K562 (cell line): ENCODE data around the gene SAMD10. TPM values are rescaled to one million over a fixed set of nuclear protein-coding genes. Genes with fewer than 3 reads are reported as not detected.
A peak's percentile ranks its signal among the peaks of the same experiment; 100 is the strongest.

Experiments
- ATAC-seq: fragments of 200-7000 bp; cut with Tn5 transposase; 3 replicates; pipeline ENCODE4 v1.9.1; 2020; ENCODE audit warnings: moderate library complexity
- BruUV-seq: library from RNA; stranded (reverse); fragments of 400-500 nt; replicated peaks from 2 replicates; lab custom pipeline; 2021; lab: Mats Ljungman, UMichigan
- CTCF ChIA-PET: fragments of 300-600 bp; formaldehyde crosslinking; extraction: SDS; loops from one replicate; lab custom pipeline; 2021; ENCODE audit warnings: low intra/inter-chr PET ratio; lab: Yijun Ruan, JAX
- POLR2A ChIA-PET: fragments of 300-600, 350-650 bp; sonication (Branson Sonifier 250); formaldehyde crosslinking; extraction: SDS; loops from one replicate; lab custom pipeline; 2021; ENCODE audit warnings: antibody characterized with exemption, inconsistent platforms; lab: Yijun Ruan, JAX
- DNase-seq, 4 experiments: peaks; one replicate each; pipeline versions ENCODE4 v3.0.0 to v3.0.0-alpha.2; 2011 to 2018; ENCODE audit warnings: low spot score in 3 of 4, mixed read lengths in 3 of 4; ENCODE audit errors: extremely low read depth in 1 of 4
- FAIRE-seq: peaks from 2 replicates; lab custom pipeline; 2011; peaks lifted over from hg19 to GRCh38; lab: Jason Lieb, UNC
- H2AFZ ChIP-seq: 2 replicates; pipeline ENCODE4 v1.6.0; 2011; ENCODE audit warnings: low read depth, low read length, control low read depth, inconsistent platforms
- H3K27ac ChIP-seq: fragments of 200-600 bp; 3 replicates; pipeline ENCODE4 v1.8.0; 2011; ENCODE audit warnings: low read depth, mild to moderate bottlenecking, control low read depth, inconsistent platforms, low read length, moderate library complexity, mixed read lengths; ENCODE audit errors: extremely low read depth
- H3K27me3 ChIP-seq, 2 experiments: fragments of 300-600 bp in 1 of 2; 2 replicates in 1 of 2; 3 replicates in 1 of 2; pipeline versions ENCODE4 v1.6.0 to v1.8.0; 2011; ENCODE audit warnings: inconsistent platforms in 2 of 2, low read length in 2 of 2, mild to moderate bottlenecking in 1 of 2, mixed read lengths in 1 of 2, moderate library complexity in 1 of 2; ENCODE audit not compliant: control insufficient read depth in 2 of 2, insufficient read depth in 2 of 2
- H3K36me3 ChIP-seq: fragments of 300-600 bp; 3 replicates; pipeline ENCODE4 v1.8.0; 2011; ENCODE audit warnings: mild to moderate bottlenecking, low read length, inconsistent platforms; ENCODE audit not compliant: control insufficient read depth, insufficient read depth
- H3K4me1 ChIP-seq, 2 experiments: fragments of 200-600 bp in 1 of 2; replicated peaks in 1 of 2; 2 replicates in 1 of 2; 3 replicates in 1 of 2; pipeline versions ENCODE4 v1.5.1 to v1.8.0; 2011; ENCODE audit warnings: inconsistent platforms in 2 of 2, low read length in 2 of 2, mild to moderate bottlenecking in 1 of 2, mixed read lengths in 1 of 2, moderate library complexity in 1 of 2; ENCODE audit not compliant: control insufficient read depth in 2 of 2, insufficient read depth in 2 of 2
- H3K4me2 ChIP-seq: 2 replicates; pipeline ENCODE4 v1.6.1; 2011; ENCODE audit warnings: low read length, control low read depth, inconsistent platforms, mixed read lengths; ENCODE audit not compliant: insufficient read depth
- H3K4me3 ChIP-seq: fragments of 200-600 bp; sonication (generic), shearing (Covaris generic); 2 replicates; pipeline ENCODE4 v1.5.1; 2016; ENCODE audit warnings: control low read depth, inconsistent platforms
- H3K79me2 ChIP-seq: fragments of 200-600 bp; 3 replicates; pipeline ENCODE4 v1.8.0; 2011; ENCODE audit warnings: low read length, inconsistent platforms; ENCODE audit not compliant: control insufficient read depth, insufficient read depth
- H3K9ac ChIP-seq, 2 experiments: 2 replicates each; pipeline versions ENCODE4 v1.6.0 to v1.6.1; 2011; ENCODE audit warnings: low read depth in 2 of 2, low read length in 2 of 2, control low read depth in 1 of 2, inconsistent platforms in 1 of 2, mild to moderate bottlenecking in 1 of 2, mixed read lengths in 1 of 2; ENCODE audit not compliant: insufficient read depth in 1 of 2
- H3K9me1 ChIP-seq: one replicate; pipeline ENCODE4 v1.6.0; 2011; ENCODE audit warnings: inconsistent platforms, mild to moderate bottlenecking, low read length, moderate library complexity; ENCODE audit not compliant: control insufficient read depth, insufficient read depth
- H3K9me3 ChIP-seq: replicated peaks from 2 replicates; pipeline ENCODE4 v1.5.1; 2011; ENCODE audit warnings: low read depth, low read length, inconsistent platforms; ENCODE audit not compliant: control insufficient read depth, insufficient read depth
- H4K20me1 ChIP-seq: replicated peaks from 2 replicates; pipeline ENCODE4 v1.6.1; 2011; ENCODE audit warnings: low read length, inconsistent platforms, mixed read lengths; ENCODE audit not compliant: control insufficient read depth, insufficient read depth
- DDX20 ChIP-seq: fragments of 450-650 bp; IDR thresholded peaks from 2 replicates; pipeline ENCODE4 v1.6.1; 2016; ENCODE audit warnings: missing genetic modification characterization, low read depth, mild to moderate bottlenecking, missing compliant biosample characterization, moderate library complexity
- KDM4B ChIP-seq, 2 experiments: fragments of 450-650 bp in 1 of 2; sonication (generic) in 1 of 2; IDR thresholded peaks; 2 replicates each; pipeline ENCODE4 v1.6.1; 2016 to 2017; ENCODE audit warnings: borderline replicate concordance in 2 of 2, antibody characterized with exemption in 1 of 2, low read depth in 1 of 2, mild to moderate bottlenecking in 1 of 2
- WGBS: fragments of 100-300 bp; shearing (Covaris generic); methylation state at CpG from one replicate; pipeline ENCODE4 v1.1.6; 2016; ENCODE audit warnings: low coverage, mixed read lengths; ENCODE audit not compliant: insufficient coverage; ENCODE audit errors: missing lambda C conversion rate; 5-methylcytosine and 5-hydroxymethylcytosine counted together
- in situ Hi-C: fragments of 300-500 bp; cut with MboI; formaldehyde crosslinking; loops from 4 replicates; pipeline ENCODE4 v1.15.0; 2018; ENCODE audit warnings: inconsistent platforms, mixed read lengths
- intact Hi-C: fragments of 100-400 bp; cut with micrococcal nuclease; formaldehyde crosslinking; loops from 2 replicates; pipeline ENCODE4 v1.14.2; 2022
- microRNA counts: library from miRNA; unstranded; fragments of <30 nt; microRNA quantifications from one replicate; lab custom pipeline; 2016
- microRNA-seq: library from miRNA; unstranded; fragments of <30 nt; microRNA quantifications from one replicate; pipeline ENCODE4, GENCODE V29; 2018; ENCODE audit warnings: borderline microRNAs expressed
- polyA plus RNA-seq, 8 experiments: library from polyadenylated mRNA; depleted of rRNA in 4 of 8; stranded (reverse) in 5 of 8; unstranded in 3 of 8; fragments of >200 nt; fragmentation: Nextera tagmentation in 2 of 8; fragmentation: Illumina TruSeq in 1 of 8; extraction: Ambion mirVana in 2 of 8; extraction: Trizol in 1 of 8; gene quantifications; 2 replicates each; pipeline versions ENCODE4 v1.2.1 to v1.2.3, GENCODE V29; 2011 to 2014; ENCODE audit warnings: inconsistent platforms in 1 of 8, missing spikeins in 1 of 8
- small RNA-seq: library from RNA; depleted of rRNA; stranded (forward); fragments of <200 nt; gene quantifications from one replicate; pipeline ENCODE3, GENCODE V24; 2014
- total RNA-seq, 7 experiments: library from RNA; depleted of rRNA in 6 of 7; stranded (reverse); fragments of >200 nt in 6 of 7; fragmentation: Illumina TruSeq in 2 of 7; extraction: Trizol in 2 of 7; gene quantifications; 2 replicates each; pipeline versions ENCODE4 v1.2.1 to v1.2.3, GENCODE V29; 2011 to 2021; ENCODE audit warnings: low replicate concordance in 1 of 7

SAMD10 gene
- total and polyA plus RNA-seq, 9 of the 15 experiments (the other 6 are each of a cell fraction or from before 2014, with no cell fraction given): 0.37 to 15.2 (median 4.8) TPM

DNA sequence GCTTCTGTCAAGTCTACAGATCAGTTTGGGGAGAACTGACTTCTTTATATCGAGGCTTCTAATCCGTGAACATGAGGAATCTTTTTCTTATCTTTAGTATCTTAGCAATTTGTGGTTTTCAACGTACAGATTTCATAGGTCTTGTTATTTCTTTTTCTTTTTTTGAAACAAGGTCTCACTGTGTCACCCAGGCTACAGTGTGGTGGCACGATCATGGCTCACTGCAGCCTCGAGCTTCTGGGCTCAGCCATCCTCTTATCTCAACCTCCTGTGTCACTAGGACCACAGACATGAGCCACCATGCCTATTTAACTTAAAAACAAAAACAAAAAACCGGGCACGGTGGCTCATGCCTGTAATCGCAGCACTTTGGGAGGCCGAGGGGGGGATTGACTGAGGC, 55.2 kb downstream of the SAMD10 start:
- FAIRE-seq (no peak), ATAC-seq (no peak)
- H3K4me1 ChIP-seq: peaks cover 0 to 8% of the 10 kb centered on the region in 2 experiments; a peak in 2 of 5 replicates
- H3K27me3 ChIP-seq: no peaks in the 10 kb centered on the region
- 59% methylated on average over 8 of the region's 9 CpGs for WGBS
- POLR2A ChIA-PET: interaction anchor here (0.8 to 1.0 kb wide), 2 partner anchors 9 to 13 kb away, joined by 3 read pairs; no protein-coding TSS in a partner anchor
- H3K79me2 ChIP-seq: peaks cover 23% of the 10 kb centered on the region
- in situ Hi-C loops: no loop called here
- H3K9ac ChIP-seq: no peak overlapping the region; a peak in 1 of 4 replicates
- BruUV-seq: no TSS peak
- H3K36me3 ChIP-seq: peaks cover 40% of the 10 kb centered on the region; the same call in 2 of the 3 replicates
- H3K4me2 ChIP-seq: no peak overlapping the region
- H4K20me1 ChIP-seq: 0 out of 2 replicates have a peak, but pooled peaks cover 4% of the 10 kb centered on the region
- no peak overlapping the region for H2AFZ ChIP-seq
- H3K9me1 ChIP-seq: no peaks in the 10 kb centered on the region
- intact Hi-C loops: no loop called here
- H3K4me3 ChIP-seq: no peak overlapping the region
- CTCF ChIA-PET: no interaction called here
- no peak for TF ChIP-seq KDM4B (IDR thresholded peaks at IDR 0.05; ENCODE audit: borderline replicate concordance in 2 of 2, low read depth in 1 of 2)
- TF ChIP-seq DDX20 (tag): no peak
- TF ChIP-seq, all 486 proteins: peak for 0
- DNase-seq: no peak
- H3K27ac ChIP-seq: no peak overlapping the region
- H3K9me3 ChIP-seq: no peaks in the 10 kb centered on the region

MicroRNA genes within 50 kb of the gene (microRNA counts, 767-probe panel; counts per million panel counts)
- microRNA hsa-miR-1914-5p (lab: Ali Mortazavi, UCI) (1,344 counts per million, percentile 32 among the panel's probes with 10 or more counts), microRNA hsa-miR-647 (lab: Ali Mortazavi, UCI) (870 counts per million, percentile 17 among the panel's probes with 10 or more counts)

Small RNAs within 50 kb of the gene (microRNA-seq; reads per million reads assigned to microRNA genes)
- gene MIR1914 (2.5 reads per million, percentile 30 among the genes with 10 or more reads in this experiment), gene MIR647 (not detected)

Small RNAs within 50 kb of the gene (small RNA-seq; reads per million reads assigned to genes)
- not detected for gene MIR647

Other genes with a start within 250 kb of the SAMD10 start
Only the 7 nearest of the 17 such genes appear.
- gene DNAJC5, start 84.5 kb downstream of the SAMD10 start, total RNA-seq (2014; rRNA removed): 31.3 and 41.1 TPM in 2 replicates
- gene DNAJC5, start 84.5 kb downstream of the SAMD10 start, total RNA-seq (2014; rRNA removed; fragmentation: Illumina TruSeq; extraction: Trizol): 10.3 and 13.4 TPM in 2 replicates
- gene DNAJC5, start 84.5 kb downstream of the SAMD10 start, total RNA-seq (2015; rRNA removed; fragmentation: Illumina TruSeq; extraction: Trizol): 28.4 and 29.5 TPM in 2 replicates
- gene DNAJC5, start 84.5 kb downstream of the SAMD10 start, total RNA-seq (2021): 42.3 and 42.8 TPM in 2 replicates
- gene DNAJC5, start 84.5 kb downstream of the SAMD10 start, polyA plus RNA-seq (2011; rRNA removed): 22.4 and 23.4 TPM in 2 replicates
- 21.8 and 27.2 TPM in 2 replicates for gene DNAJC5, start 84.5 kb downstream of the SAMD10 start, polyA plus RNA-seq (2014; fragmentation: Illumina TruSeq; extraction: Trizol)
- gene DNAJC5, start 84.5 kb downstream of the SAMD10 start, polyA plus RNA-seq (2014; fragmentation: Nextera tagmentation; extraction: Ambion mirVana): under 1 TPM; 0.95 to 0.99 TPM
- gene DNAJC5, start 84.5 kb downstream of the SAMD10 start, polyA plus RNA-seq (2014; rRNA removed): 25.5 and 26.3 TPM in 2 replicates
- gene UCKL1, start 23.2 kb downstream of the SAMD10 start, total RNA-seq (2014; rRNA removed): 28.5 and 36.8 TPM in 2 replicates
- gene UCKL1, start 23.2 kb downstream of the SAMD10 start, total RNA-seq (2014; rRNA removed; fragmentation: Illumina TruSeq; extraction: Trizol): 7.9 and 10.8 TPM in 2 replicates
- 21.5 and 24.1 TPM in 2 replicates for gene UCKL1, start 23.2 kb downstream of the SAMD10 start, total RNA-seq (2015; rRNA removed; fragmentation: Illumina TruSeq; extraction: Trizol)
- 46.1 and 52.8 TPM in 2 replicates for gene UCKL1, start 23.2 kb downstream of the SAMD10 start, total RNA-seq (2021)
- gene UCKL1, start 23.2 kb downstream of the SAMD10 start, polyA plus RNA-seq (2011; rRNA removed): 26.9 and 40.4 TPM in 2 replicates
- 24.2 and 36.6 TPM in 2 replicates for gene UCKL1, start 23.2 kb downstream of the SAMD10 start, polyA plus RNA-seq (2014; fragmentation: Illumina TruSeq; extraction: Trizol)
- 1 to 10 TPM; 3.1 to 6.6 TPM for gene UCKL1, start 23.2 kb downstream of the SAMD10 start, polyA plus RNA-seq (2014; fragmentation: Nextera tagmentation; extraction: Ambion mirVana)
- gene UCKL1, start 23.2 kb downstream of the SAMD10 start, polyA plus RNA-seq (2014; rRNA removed): 49.0 and 57.1 TPM in 2 replicates
- 13.5 and 17.2 TPM in 2 replicates for gene ZNF512B, start 9.7 kb downstream of the SAMD10 start, total RNA-seq (2014; rRNA removed)
- 3.2 and 3.8 TPM in 2 replicates for gene ZNF512B, start 9.7 kb downstream of the SAMD10 start, total RNA-seq (2014; rRNA removed; fragmentation: Illumina TruSeq; extraction: Trizol)
- gene ZNF512B, start 9.7 kb downstream of the SAMD10 start, total RNA-seq (2015; rRNA removed; fragmentation: Illumina TruSeq; extraction: Trizol): 11.2 and 11.3 TPM in 2 replicates
- gene ZNF512B, start 9.7 kb downstream of the SAMD10 start, total RNA-seq (2021): 24.9 and 27.8 TPM in 2 replicates
- gene ZNF512B, start 9.7 kb downstream of the SAMD10 start, polyA plus RNA-seq (2011; rRNA removed): 3.9 and 4.2 TPM in 2 replicates
- 8.2 and 14.9 TPM in 2 replicates for gene ZNF512B, start 9.7 kb downstream of the SAMD10 start, polyA plus RNA-seq (2014; fragmentation: Illumina TruSeq; extraction: Trizol)
- gene ZNF512B, start 9.7 kb downstream of the SAMD10 start, polyA plus RNA-seq (2014; fragmentation: Nextera tagmentation; extraction: Ambion mirVana): under 1 TPM; 0.01 to 0.03 TPM
- gene ZNF512B, start 9.7 kb downstream of the SAMD10 start, polyA plus RNA-seq (2014; rRNA removed): 13.0 and 16.5 TPM in 2 replicates
- gene PRPF6, start 1.5 kb upstream of the SAMD10 start, total RNA-seq (2014; rRNA removed): 59.9 and 65.9 TPM in 2 replicates
- 37.1 and 45.0 TPM in 2 replicates for gene PRPF6, start 1.5 kb upstream of the SAMD10 start, total RNA-seq (2014; rRNA removed; fragmentation: Illumina TruSeq; extraction: Trizol)
- gene PRPF6, start 1.5 kb upstream of the SAMD10 start, total RNA-seq (2015; rRNA removed; fragmentation: Illumina TruSeq; extraction: Trizol): 69.1 and 70.2 TPM in 2 replicates
- 79.5 and 83.2 TPM in 2 replicates for gene PRPF6, start 1.5 kb upstream of the SAMD10 start, total RNA-seq (2021)
- gene PRPF6, start 1.5 kb upstream of the SAMD10 start, polyA plus RNA-seq (2011; rRNA removed): 31.9 and 38.8 TPM in 2 replicates
- 65.2 and 68.2 TPM in 2 replicates for gene PRPF6, start 1.5 kb upstream of the SAMD10 start, polyA plus RNA-seq (2014; fragmentation: Illumina TruSeq; extraction: Trizol)
- 1 to 10 TPM; 4.2 to 4.3 TPM for gene PRPF6, start 1.5 kb upstream of the SAMD10 start, polyA plus RNA-seq (2014; fragmentation: Nextera tagmentation; extraction: Ambion mirVana)
- gene PRPF6, start 1.5 kb upstream of the SAMD10 start, polyA plus RNA-seq (2014; rRNA removed): 53.9 and 60.5 TPM in 2 replicates
- 0.59 and 0.73 TPM in 2 replicates for gene C20orf204, start 56.5 kb upstream of the SAMD10 start, total RNA-seq (2014; rRNA removed)
- gene C20orf204, start 56.5 kb upstream of the SAMD10 start, total RNA-seq (2014; rRNA removed; fragmentation: Illumina TruSeq; extraction: Trizol): 0.10 and 0.22 TPM in 2 replicates
- gene C20orf204, start 56.5 kb upstream of the SAMD10 start, total RNA-seq (2015; rRNA removed; fragmentation: Illumina TruSeq; extraction: Trizol): 0.36 and 0.45 TPM in 2 replicates
- 0.67 and 1.1 TPM in 2 replicates for gene C20orf204, start 56.5 kb upstream of the SAMD10 start, total RNA-seq (2021)
- 0.11 and 0.22 TPM in 2 replicates for gene C20orf204, start 56.5 kb upstream of the SAMD10 start, polyA plus RNA-seq (2011; rRNA removed)
- gene C20orf204, start 56.5 kb upstream of the SAMD10 start, polyA plus RNA-seq (2014; fragmentation: Illumina TruSeq; extraction: Trizol): 0.11 and 0.16 TPM in 2 replicates
- gene C20orf204, start 56.5 kb upstream of the SAMD10 start, polyA plus RNA-seq (2014; fragmentation: Nextera tagmentation; extraction: Ambion mirVana): not detected
- gene C20orf204, start 56.5 kb upstream of the SAMD10 start, polyA plus RNA-seq (2014; rRNA removed): 0.94 and 1.6 TPM in 2 replicates
- 2.7 and 6.2 TPM in 2 replicates for gene SOX18, start 70.0 kb upstream of the SAMD10 start, total RNA-seq (2014; rRNA removed)
- gene SOX18, start 70.0 kb upstream of the SAMD10 start, total RNA-seq (2014; rRNA removed; fragmentation: Illumina TruSeq; extraction: Trizol): 0.13 and 0.15 TPM in 2 replicates
- 0.76 and 0.94 TPM in 2 replicates for gene SOX18, start 70.0 kb upstream of the SAMD10 start, total RNA-seq (2015; rRNA removed; fragmentation: Illumina TruSeq; extraction: Trizol)
- 19.8 and 20.4 TPM in 2 replicates for gene SOX18, start 70.0 kb upstream of the SAMD10 start, total RNA-seq (2021)
- gene SOX18, start 70.0 kb upstream of the SAMD10 start, polyA plus RNA-seq (2011; rRNA removed): 0.33 and 0.47 TPM in 2 replicates
- 0.21 and 0.78 TPM in 2 replicates for gene SOX18, start 70.0 kb upstream of the SAMD10 start, polyA plus RNA-seq (2014; fragmentation: Illumina TruSeq; extraction: Trizol)
- under 1 TPM; 0.20 to 0.23 TPM for gene SOX18, start 70.0 kb upstream of the SAMD10 start, polyA plus RNA-seq (2014; fragmentation: Nextera tagmentation; extraction: Ambion mirVana)
- gene SOX18, start 70.0 kb upstream of the SAMD10 start, polyA plus RNA-seq (2014; rRNA removed): 4.4 and 6.8 TPM in 2 replicates
- gene TCEA2, start 83.6 kb upstream of the SAMD10 start, total RNA-seq (2014; rRNA removed): 5.4 and 7.8 TPM in 2 replicates
- 3.0 and 3.6 TPM in 2 replicates for gene TCEA2, start 83.6 kb upstream of the SAMD10 start, total RNA-seq (2014; rRNA removed; fragmentation: Illumina TruSeq; extraction: Trizol)
- 6.4 and 6.9 TPM in 2 replicates for gene TCEA2, start 83.6 kb upstream of the SAMD10 start, total RNA-seq (2015; rRNA removed; fragmentation: Illumina TruSeq; extraction: Trizol)
- 18.7 and 28.7 TPM in 2 replicates for gene TCEA2, start 83.6 kb upstream of the SAMD10 start, total RNA-seq (2021)
- 8.6 and 14.0 TPM in 2 replicates for gene TCEA2, start 83.6 kb upstream of the SAMD10 start, polyA plus RNA-seq (2011; rRNA removed)
- 5.0 and 8.5 TPM in 2 replicates for gene TCEA2, start 83.6 kb upstream of the SAMD10 start, polyA plus RNA-seq (2014; fragmentation: Illumina TruSeq; extraction: Trizol)
- 1 to 10 TPM; 1.4 to 1.9 TPM for gene TCEA2, start 83.6 kb upstream of the SAMD10 start, polyA plus RNA-seq (2014; fragmentation: Nextera tagmentation; extraction: Ambion mirVana)
- gene TCEA2, start 83.6 kb upstream of the SAMD10 start, polyA plus RNA-seq (2014; rRNA removed): 8.0 and 10.0 TPM in 2 replicates